ENCODE results near the gene TUB.

TUB gene

GRCh38 chr11:8047382-8047781 lies 33.6 kb upstream of the TUB start:
- DNase-seq (ENCODE audit: low read depth, low spot score) = no peak
- Histone ChIP-seq H3K9me3 (ENCODE audit: control insufficient read depth, insufficient read depth, low read length) (no peaks in the 10 kb centered on the region), H3K4me1 (ENCODE audit: control insufficient read depth, insufficient read depth, low read length) (no peaks in the 10 kb centered on the region), H3K27me3 (ENCODE audit: control insufficient read depth, insufficient read depth, low read length) (no peaks in the 10 kb centered on the region), H3K27ac (ENCODE audit: low read length) (no peak overlapping the region), H3K36me3 (ENCODE audit: control insufficient read depth, insufficient read depth, low read length) (no peaks in the 10 kb centered on the region), H3K4me3 (ENCODE audit: low read length) (no peak overlapping the region)
- WGBS (ENCODE audit: insufficient coverage, insufficient read length) = no CpG with 5 or more reads among the region's 3 CpGs

GRCh38 chr11:8049084-8049483 lies 31.9 kb upstream of the TUB start:
- H3K4me1 ChIP-seq (ENCODE audit: control insufficient read depth, insufficient read depth, low read length) = no peaks in the 10 kb centered on the region
- H3K27me3 ChIP-seq (ENCODE audit: control insufficient read depth, insufficient read depth, low read length) = no peaks in the 10 kb centered on the region
- WGBS (ENCODE audit: insufficient coverage, insufficient read length) = no CpG with 5 or more reads among the region's 3 CpGs
- no peak overlapping the region for H3K4me3 ChIP-seq (ENCODE audit: low read length)
- H3K9me3 ChIP-seq (ENCODE audit: control insufficient read depth, insufficient read depth, low read length) = no peaks in the 10 kb centered on the region
- H3K36me3 ChIP-seq (ENCODE audit: control insufficient read depth, insufficient read depth, low read length) = no peaks in the 10 kb centered on the region
- no peak overlapping the region for H3K27ac ChIP-seq (ENCODE audit: low read length)
- DNase-seq (ENCODE audit: low read depth, low spot score) = no peak

- Histone ChIP-seq H3K27ac (ENCODE audit: low read length) (no peak overlapping the region), H3K9me3 (ENCODE audit: control insufficient read depth, insufficient read depth, low read length) (no peaks in the 10 kb centered on the region), H3K27me3 (ENCODE audit: control insufficient read depth, insufficient read depth, low read length) (no peaks in the 10 kb centered on the region), H3K4me1 (ENCODE audit: control insufficient read depth, insufficient read depth, low read length) (peaks cover 3% of the 10 kb centered on the region), H3K36me3 (ENCODE audit: control insufficient read depth, insufficient read depth, low read length) (no peaks in the 10 kb centered on the region), H3K4me3 (ENCODE audit: low read length) (no peak overlapping the region)
- no CpG with 5 or more reads among the region's 7 CpGs for WGBS (ENCODE audit: insufficient coverage, insufficient read length)
- DNase-seq (ENCODE audit: low read depth, low spot score) = no peak
Measured at GRCh38 chr11:8055091-8055835, 25.7 kb upstream of the TUB start.

GRCh38 chr11:8055836-8056526 lies 25.0 kb upstream of the TUB start:
- no peaks in the 10 kb centered on the region for H3K36me3 ChIP-seq (ENCODE audit: control insufficient read depth, insufficient read depth, low read length)
- H3K27ac ChIP-seq (ENCODE audit: low read length) = no peak overlapping the region
- H3K9me3 ChIP-seq (ENCODE audit: control insufficient read depth, insufficient read depth, low read length) = no peaks in the 10 kb centered on the region
- no CpG with 5 or more reads among the region's 10 CpGs for WGBS (ENCODE audit: insufficient coverage, insufficient read length)
- no peaks in the 10 kb centered on the region for H3K27me3 ChIP-seq (ENCODE audit: control insufficient read depth, insufficient read depth, low read length)
- H3K4me1 ChIP-seq (ENCODE audit: control insufficient read depth, insufficient read depth, low read length) = peaks cover 3% of the 10 kb centered on the region
- H3K4me3 ChIP-seq (ENCODE audit: low read length) = no peak overlapping the region
- DNase-seq (ENCODE audit: low read depth, low spot score) = no peak

GRCh38 chr11:8056810-8057463 lies 24.1 kb upstream of the TUB start:
- no peak overlapping the region for H3K4me3 ChIP-seq (ENCODE audit: low read length)
- no peak overlapping the region for H3K27ac ChIP-seq (ENCODE audit: low read length)
- H3K4me1 ChIP-seq (ENCODE audit: control insufficient read depth, insufficient read depth, low read length) = peaks cover 3% of the 10 kb centered on the region
- H3K9me3 ChIP-seq (ENCODE audit: control insufficient read depth, insufficient read depth, low read length) = no peaks in the 10 kb centered on the region
- DNase-seq (ENCODE audit: low read depth, low spot score) = no peak
- H3K27me3 ChIP-seq (ENCODE audit: control insufficient read depth, insufficient read depth, low read length) = no peaks in the 10 kb centered on the region
- no CpG with 5 or more reads among the region's 12 CpGs for WGBS (ENCODE audit: insufficient coverage, insufficient read length)
- H3K36me3 ChIP-seq (ENCODE audit: control insufficient read depth, insufficient read depth, low read length) = no peaks in the 10 kb centered on the region

- Histone ChIP-seq H3K4me3 (ENCODE audit: low read length) (no peak overlapping the region), H3K27ac (ENCODE audit: low read length) (no peak overlapping the region), H3K36me3 (ENCODE audit: control insufficient read depth, insufficient read depth, low read length) (no peaks in the 10 kb centered on the region), H3K4me1 (ENCODE audit: control insufficient read depth, insufficient read depth, low read length) (peaks cover 3% of the 10 kb centered on the region), H3K9me3 (ENCODE audit: control insufficient read depth, insufficient read depth, low read length) (no peaks in the 10 kb centered on the region), H3K27me3 (ENCODE audit: control insufficient read depth, insufficient read depth, low read length) (no peaks in the 10 kb centered on the region)
- no CpG with 5 or more reads among the region's 9 CpGs for WGBS (ENCODE audit: insufficient coverage, insufficient read length)
- DNase-seq (ENCODE audit: low read depth, low spot score) = no peak
Measured at GRCh38 chr11:8058216-8058615, 22.8 kb upstream of the TUB start.

- no CpG with 5 or more reads among the region's 8 CpGs for WGBS (ENCODE audit: insufficient coverage, insufficient read length)
- H3K27ac ChIP-seq (ENCODE audit: low read length) = no peak overlapping the region
- no peaks in the 10 kb centered on the region for H3K27me3 ChIP-seq (ENCODE audit: control insufficient read depth, insufficient read depth, low read length)
- H3K4me3 ChIP-seq (ENCODE audit: low read length) = no peak overlapping the region
- DNase-seq (ENCODE audit: low read depth, low spot score) = no peak
- H3K36me3 ChIP-seq (ENCODE audit: control insufficient read depth, insufficient read depth, low read length) = no peaks in the 10 kb centered on the region
- peaks cover 3% of the 10 kb centered on the region for H3K4me1 ChIP-seq (ENCODE audit: control insufficient read depth, insufficient read depth, low read length)
- no peaks in the 10 kb centered on the region for H3K9me3 ChIP-seq (ENCODE audit: control insufficient read depth, insufficient read depth, low read length)
Measured at GRCh38 chr11:8059030-8059429, 22.0 kb upstream of the TUB start.

- Histone ChIP-seq H3K36me3 (ENCODE audit: control insufficient read depth, insufficient read depth, low read length) (no peaks in the 10 kb centered on the region), H3K27me3 (ENCODE audit: control insufficient read depth, insufficient read depth, low read length) (no peaks in the 10 kb centered on the region), H3K9me3 (ENCODE audit: control insufficient read depth, insufficient read depth, low read length) (no peaks in the 10 kb centered on the region), H3K27ac (ENCODE audit: low read length) (no peak overlapping the region), H3K4me3 (ENCODE audit: low read length) (no peak overlapping the region), H3K4me1 (ENCODE audit: control insufficient read depth, insufficient read depth, low read length) (peaks cover 3% of the 10 kb centered on the region)
- no peak for DNase-seq (ENCODE audit: low read depth, low spot score)
- no CpG with 5 or more reads among the region's 10 CpGs for WGBS (ENCODE audit: insufficient coverage, insufficient read length)
Measured at GRCh38 chr11:8059571-8060011, 21.4 kb upstream of the TUB start.

GRCh38 chr11:8060146-8060719 lies 20.8 kb upstream of the TUB start:
- no peak for DNase-seq (ENCODE audit: low read depth, low spot score)
- no CpG with 5 or more reads among the region's 3 CpGs for WGBS (ENCODE audit: insufficient coverage, insufficient read length)
- Histone ChIP-seq H3K4me1 (ENCODE audit: control insufficient read depth, insufficient read depth, low read length) (peaks cover 3% of the 10 kb centered on the region), H3K4me3 (ENCODE audit: low read length) (no peak overlapping the region), H3K36me3 (ENCODE audit: control insufficient read depth, insufficient read depth, low read length) (no peaks in the 10 kb centered on the region), H3K27me3 (ENCODE audit: control insufficient read depth, insufficient read depth, low read length) (no peaks in the 10 kb centered on the region), H3K27ac (ENCODE audit: low read length) (no peak overlapping the region), H3K9me3 (ENCODE audit: control insufficient read depth, insufficient read depth, low read length) (no peaks in the 10 kb centered on the region)

- Histone ChIP-seq H3K9me3 (ENCODE audit: control insufficient read depth, insufficient read depth, low read length) (no peaks in the 10 kb centered on the region), H3K36me3 (ENCODE audit: control insufficient read depth, insufficient read depth, low read length) (no peaks in the 10 kb centered on the region), H3K4me3 (ENCODE audit: low read length) (no peak overlapping the region), H3K4me1 (ENCODE audit: control insufficient read depth, insufficient read depth, low read length) (peaks cover 3% of the 10 kb centered on the region), H3K27me3 (ENCODE audit: control insufficient read depth, insufficient read depth, low read length) (no peaks in the 10 kb centered on the region), H3K27ac (ENCODE audit: low read length) (no peak overlapping the region)
- WGBS (ENCODE audit: insufficient coverage, insufficient read length) = no CpG with 5 or more reads among the region's 12 CpGs
- DNase-seq (ENCODE audit: low read depth, low spot score) = no peak
Measured at GRCh38 chr11:8060801-8061554, 20.0 kb upstream of the TUB start.
